Fibroblast of lung (primary cell): Measurements from ENCODE around the gene SHANK3.

Experiments
- CTCF ChIP-seq, 2 donors: IDR thresholded peaks in 1 of 2; conservative IDR thresholded peaks in 1 of 2; 1 replicate in 1 of 2; 2 replicates in 1 of 2; pipeline ENCODE4 v1.5.1; 2011 to 2012; ENCODE audit warnings: low read length in 2 of 2, control low read depth in 1 of 2, inconsistent platforms in 1 of 2, low read depth in 1 of 2, mild to moderate bottlenecking in 1 of 2
- EZH2 ChIP-seq: IDR thresholded peaks from 2 replicates; pipeline ENCODE4 v1.5.1; 2012; ENCODE audit warnings: low read length, control low read depth, mild to moderate bottlenecking; ENCODE audit errors: missing control alignments

GRCh38 chr22:50683994-50684371 lies 11.4 kb downstream of the SHANK3 start:
- no peak for TF ChIP-seq EZH2
- no peak for TF ChIP-seq CTCF (conservative IDR thresholded peaks at IDR 0.05 in 1 of 2, IDR thresholded peaks at IDR 0.05 in 1 of 2; ENCODE audit: low read depth in 1 of 2, low read length in 2 of 2)
